ENCODE measurements around the gene NFILZ.

- TF ChIP-seq, protein P1, sequence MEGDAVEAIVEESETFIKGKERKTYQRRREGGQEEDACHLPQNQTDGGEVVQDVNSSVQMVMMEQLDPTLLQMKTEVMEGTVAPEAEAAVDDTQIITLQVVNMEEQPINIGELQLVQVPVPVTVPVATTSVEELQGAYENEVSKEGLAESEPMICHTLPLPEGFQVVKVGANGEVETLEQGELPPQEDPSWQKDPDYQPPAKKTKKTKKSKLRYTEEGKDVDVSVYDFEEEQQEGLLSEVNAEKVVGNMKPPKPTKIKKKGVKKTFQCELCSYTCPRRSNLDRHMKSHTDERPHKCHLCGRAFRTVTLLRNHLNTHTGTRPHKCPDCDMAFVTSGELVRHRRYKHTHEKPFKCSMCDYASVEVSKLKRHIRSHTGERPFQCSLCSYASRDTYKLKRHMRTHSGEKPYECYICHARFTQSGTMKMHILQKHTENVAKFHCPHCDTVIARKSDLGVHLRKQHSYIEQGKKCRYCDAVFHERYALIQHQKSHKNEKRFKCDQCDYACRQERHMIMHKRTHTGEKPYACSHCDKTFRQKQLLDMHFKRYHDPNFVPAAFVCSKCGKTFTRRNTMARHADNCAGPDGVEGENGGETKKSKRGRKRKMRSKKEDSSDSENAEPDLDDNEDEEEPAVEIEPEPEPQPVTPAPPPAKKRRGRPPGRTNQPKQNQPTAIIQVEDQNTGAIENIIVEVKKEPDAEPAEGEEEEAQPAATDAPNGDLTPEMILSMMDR (IDR thresholded peaks at IDR 0.05; ENCODE audit: low read depth, low read length, poor library complexity, severe bottlenecking), result no peak
- no peak for TF ChIP-seq EZH2phosphoT487 (IDR thresholded peaks at IDR 0.05; ENCODE audit: borderline replicate concordance, low read length)
Measured at GRCh38 chr19:8640402-8641004, 10.1 kb downstream of the NFILZ start.
